ENCODE measurements around the gene FKBP1A.

Gene FKBP1A

DNA sequence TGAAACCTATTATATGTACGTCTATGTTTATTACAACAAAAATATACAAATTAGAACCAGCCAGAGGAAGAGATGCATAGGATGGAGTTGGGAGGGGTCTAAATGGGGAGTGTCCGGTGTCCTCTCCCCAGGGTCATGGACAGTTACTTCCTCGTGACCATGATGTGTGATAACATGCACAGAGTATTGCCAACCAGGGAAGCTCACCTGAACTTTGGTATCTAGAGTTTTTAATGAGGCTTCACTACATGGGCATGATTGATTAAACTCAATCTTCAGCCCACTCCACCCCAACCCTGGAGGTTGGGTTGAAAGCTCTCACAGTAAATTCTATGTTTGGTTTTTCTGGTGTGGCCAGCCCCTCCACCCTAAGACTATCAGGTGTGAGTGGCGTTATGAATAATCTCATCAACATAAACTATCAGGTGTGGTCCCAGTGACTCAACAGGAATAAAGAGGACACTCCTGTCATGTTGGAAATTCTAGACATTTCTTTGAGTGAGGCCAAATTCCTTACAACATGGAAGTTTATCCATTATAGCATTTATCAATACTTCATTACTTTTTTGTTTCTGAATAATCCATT, 36.4 kb upstream of the FKBP1A start:
- TF ChIP-seq, protein P1, sequence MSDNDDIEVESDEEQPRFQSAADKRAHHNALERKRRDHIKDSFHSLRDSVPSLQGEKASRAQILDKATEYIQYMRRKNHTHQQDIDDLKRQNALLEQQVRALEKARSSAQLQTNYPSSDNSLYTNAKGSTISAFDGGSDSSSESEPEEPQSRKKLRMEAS (IDR thresholded peaks at IDR 0.05; ENCODE audit: low read depth, low read length) = no peak
- TF ChIP-seq, protein P2, sequence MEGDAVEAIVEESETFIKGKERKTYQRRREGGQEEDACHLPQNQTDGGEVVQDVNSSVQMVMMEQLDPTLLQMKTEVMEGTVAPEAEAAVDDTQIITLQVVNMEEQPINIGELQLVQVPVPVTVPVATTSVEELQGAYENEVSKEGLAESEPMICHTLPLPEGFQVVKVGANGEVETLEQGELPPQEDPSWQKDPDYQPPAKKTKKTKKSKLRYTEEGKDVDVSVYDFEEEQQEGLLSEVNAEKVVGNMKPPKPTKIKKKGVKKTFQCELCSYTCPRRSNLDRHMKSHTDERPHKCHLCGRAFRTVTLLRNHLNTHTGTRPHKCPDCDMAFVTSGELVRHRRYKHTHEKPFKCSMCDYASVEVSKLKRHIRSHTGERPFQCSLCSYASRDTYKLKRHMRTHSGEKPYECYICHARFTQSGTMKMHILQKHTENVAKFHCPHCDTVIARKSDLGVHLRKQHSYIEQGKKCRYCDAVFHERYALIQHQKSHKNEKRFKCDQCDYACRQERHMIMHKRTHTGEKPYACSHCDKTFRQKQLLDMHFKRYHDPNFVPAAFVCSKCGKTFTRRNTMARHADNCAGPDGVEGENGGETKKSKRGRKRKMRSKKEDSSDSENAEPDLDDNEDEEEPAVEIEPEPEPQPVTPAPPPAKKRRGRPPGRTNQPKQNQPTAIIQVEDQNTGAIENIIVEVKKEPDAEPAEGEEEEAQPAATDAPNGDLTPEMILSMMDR (IDR thresholded peaks at IDR 0.05; ENCODE audit: low read depth, low read length) = no peak
- TF ChIP-seq MYC (IDR thresholded peaks at IDR 0.05; ENCODE audit: low read depth, low read length) (no peak), POLR2A (IDR thresholded peaks at IDR 0.05; ENCODE audit: extremely low read depth, insufficient read length) (no peak)
- DNase-seq (ENCODE audit: low read depth) = no peak
- H3K4me3 ChIP-seq (ENCODE audit: low read depth, low read length) = no peak overlapping the region

DNA sequence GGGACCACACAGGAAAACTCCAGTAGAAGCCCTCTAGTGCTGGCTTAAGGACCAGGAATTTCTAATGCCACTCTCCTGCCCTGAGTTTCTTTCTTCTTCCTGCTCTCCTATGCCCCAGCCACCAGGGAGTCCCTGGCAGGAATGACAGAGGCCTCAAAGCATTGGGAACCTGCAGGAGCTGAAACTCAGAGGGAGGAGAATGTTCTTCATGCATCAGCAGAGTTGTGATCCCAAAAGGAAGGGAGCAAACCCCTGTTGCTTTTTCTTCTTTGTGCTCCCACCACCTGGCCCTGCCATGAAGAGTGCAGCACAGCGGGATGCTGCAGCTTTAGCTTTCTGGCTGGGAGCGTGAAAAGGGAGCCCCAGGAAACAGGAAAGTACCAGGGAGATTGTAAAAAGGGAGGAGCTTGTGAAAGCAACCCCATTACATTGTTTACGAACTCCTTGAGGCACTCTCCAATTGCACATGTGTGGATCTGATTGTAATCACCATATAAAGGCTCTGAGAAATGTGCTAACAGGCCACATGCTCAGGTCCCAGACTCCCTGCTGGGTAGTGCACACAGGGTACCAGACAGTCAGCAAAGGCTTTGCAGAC, 34.7 kb upstream of the FKBP1A start:
- no peak overlapping the region for H3K4me3 ChIP-seq (ENCODE audit: low read depth, low read length)
- DNase-seq (ENCODE audit: low read depth) = peak; percentile 31
- TF ChIP-seq, protein P2 (IDR thresholded peaks at IDR 0.05; ENCODE audit: low read depth, low read length) = no peak
- TF ChIP-seq, protein P1 (IDR thresholded peaks at IDR 0.05; ENCODE audit: low read depth, low read length) = peak; percentile 81
- TF ChIP-seq POLR2A (IDR thresholded peaks at IDR 0.05; ENCODE audit: extremely low read depth, insufficient read length) (no peak), MYC (IDR thresholded peaks at IDR 0.05; ENCODE audit: low read depth, low read length) (peak; percentile 69)

DNA sequence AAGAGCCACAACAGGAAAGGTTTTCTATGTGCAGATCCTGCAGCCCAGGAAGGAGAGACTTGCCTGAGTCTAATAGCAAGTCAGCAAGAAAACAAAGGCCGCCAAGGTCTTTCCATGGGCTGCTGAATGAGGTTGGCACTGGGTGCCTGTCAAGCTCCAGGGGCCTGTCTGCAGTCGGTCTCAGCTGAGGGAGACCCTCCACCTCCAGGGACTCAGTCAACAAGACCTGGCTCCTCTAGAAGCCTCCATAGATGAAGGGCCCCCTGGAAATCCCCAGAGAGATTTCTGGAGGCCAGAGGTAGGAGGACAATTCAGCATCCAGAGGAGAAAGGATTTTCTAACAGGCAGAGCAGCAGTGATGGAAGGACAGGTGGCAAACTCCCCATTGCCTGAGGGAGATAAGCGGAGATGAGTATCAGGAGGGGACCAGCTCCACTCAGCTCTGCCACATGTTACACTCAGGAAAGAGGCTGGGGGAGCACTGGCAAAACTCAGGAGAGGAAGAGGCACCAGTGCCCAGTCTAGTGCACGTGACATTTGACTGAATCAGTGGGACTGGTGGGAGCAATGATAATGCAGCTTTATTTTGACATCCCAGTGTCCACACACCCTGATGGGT, 33.5 kb upstream of the FKBP1A start:
- TF ChIP-seq, protein P2 (IDR thresholded peaks at IDR 0.05; ENCODE audit: low read depth, low read length) = no peak
- TF ChIP-seq MYC (IDR thresholded peaks at IDR 0.05; ENCODE audit: low read depth, low read length) (no peak), POLR2A (IDR thresholded peaks at IDR 0.05; ENCODE audit: extremely low read depth, insufficient read length) (no peak)
- TF ChIP-seq, protein P1 (IDR thresholded peaks at IDR 0.05; ENCODE audit: low read depth, low read length) = no peak
- no peak for DNase-seq (ENCODE audit: low read depth)

DNA sequence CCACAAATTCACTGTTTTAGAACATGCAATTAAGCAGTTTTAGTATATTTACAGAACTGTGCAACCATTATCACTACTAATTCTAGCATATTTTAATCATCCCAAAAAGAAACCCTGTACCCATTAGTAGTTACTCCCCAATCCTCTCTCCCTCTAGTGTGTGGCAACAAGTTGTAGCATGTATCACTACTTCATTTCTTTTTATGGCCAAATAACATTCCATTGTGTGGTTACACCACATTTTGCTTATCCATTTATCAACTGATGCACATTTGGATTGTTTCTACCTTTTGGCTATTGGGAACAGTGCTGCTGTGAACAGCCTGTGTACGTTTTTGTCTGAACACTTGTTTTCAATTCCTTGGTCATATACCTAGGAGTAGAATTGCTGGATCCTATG, 31.5 kb upstream of the FKBP1A start:
- DNase-seq (ENCODE audit: low read depth) = no peak
- TF ChIP-seq, protein P2 (IDR thresholded peaks at IDR 0.05; ENCODE audit: low read depth, low read length) = no peak
- TF ChIP-seq POLR2A (IDR thresholded peaks at IDR 0.05; ENCODE audit: extremely low read depth, insufficient read length) (no peak), MYC (IDR thresholded peaks at IDR 0.05; ENCODE audit: low read depth, low read length) (no peak)
- TF ChIP-seq, protein P1 (IDR thresholded peaks at IDR 0.05; ENCODE audit: low read depth, low read length) = no peak

More for the DNA sequence above, 33.5 kb upstream of the FKBP1A start:
- H3K4me3 ChIP-seq (ENCODE audit: low read depth, low read length) = no peak overlapping the region

DNA sequence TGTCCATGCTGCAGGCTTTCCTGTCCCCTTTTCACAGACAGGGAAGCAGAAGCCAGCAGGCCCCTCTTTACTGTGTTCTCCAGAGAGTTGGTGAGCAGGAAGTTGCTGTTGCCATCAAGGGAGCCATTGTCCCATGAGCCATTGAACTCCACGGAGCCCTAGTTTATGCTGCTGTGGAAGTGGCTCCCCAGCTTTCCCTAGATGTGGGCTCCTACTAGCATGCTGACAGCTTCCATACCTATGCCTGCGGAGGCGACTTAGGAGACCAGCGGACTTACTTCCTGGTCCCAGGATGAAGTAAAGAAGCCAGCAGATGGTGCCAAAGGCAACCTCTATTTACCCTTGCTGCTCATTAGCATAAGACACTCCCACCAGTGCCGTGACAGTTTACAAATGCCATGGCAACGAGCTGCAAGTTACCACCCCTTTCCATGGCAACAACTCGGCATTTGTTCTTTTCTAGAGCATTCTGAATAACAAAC, 30.8 kb upstream of the FKBP1A start:
- H3K4me3 ChIP-seq (ENCODE audit: low read depth, low read length) = no peak overlapping the region
- TF ChIP-seq POLR2A (IDR thresholded peaks at IDR 0.05; ENCODE audit: extremely low read depth, insufficient read length) (no peak), MYC (IDR thresholded peaks at IDR 0.05; ENCODE audit: low read depth, low read length) (no peak)
- TF ChIP-seq, protein P2 (IDR thresholded peaks at IDR 0.05; ENCODE audit: low read depth, low read length) = peak; percentile 42
- peak; percentile 81 for DNase-seq (ENCODE audit: low read depth)

More for the DNA sequence above, 31.5 kb upstream of the FKBP1A start:
- H3K4me3 ChIP-seq (ENCODE audit: low read depth, low read length) = no peak overlapping the region
